ENCODE data around the gene OPCML.

Gene OPCML

GRCh38 chr11:132980670-132981069 lies 551.6 kb downstream of the OPCML start:
- no peaks in the 10 kb centered on the region for H3K27me3 ChIP-seq (ENCODE audit: insufficient read depth, low read depth)
- TF ChIP-seq, protein P1, sequence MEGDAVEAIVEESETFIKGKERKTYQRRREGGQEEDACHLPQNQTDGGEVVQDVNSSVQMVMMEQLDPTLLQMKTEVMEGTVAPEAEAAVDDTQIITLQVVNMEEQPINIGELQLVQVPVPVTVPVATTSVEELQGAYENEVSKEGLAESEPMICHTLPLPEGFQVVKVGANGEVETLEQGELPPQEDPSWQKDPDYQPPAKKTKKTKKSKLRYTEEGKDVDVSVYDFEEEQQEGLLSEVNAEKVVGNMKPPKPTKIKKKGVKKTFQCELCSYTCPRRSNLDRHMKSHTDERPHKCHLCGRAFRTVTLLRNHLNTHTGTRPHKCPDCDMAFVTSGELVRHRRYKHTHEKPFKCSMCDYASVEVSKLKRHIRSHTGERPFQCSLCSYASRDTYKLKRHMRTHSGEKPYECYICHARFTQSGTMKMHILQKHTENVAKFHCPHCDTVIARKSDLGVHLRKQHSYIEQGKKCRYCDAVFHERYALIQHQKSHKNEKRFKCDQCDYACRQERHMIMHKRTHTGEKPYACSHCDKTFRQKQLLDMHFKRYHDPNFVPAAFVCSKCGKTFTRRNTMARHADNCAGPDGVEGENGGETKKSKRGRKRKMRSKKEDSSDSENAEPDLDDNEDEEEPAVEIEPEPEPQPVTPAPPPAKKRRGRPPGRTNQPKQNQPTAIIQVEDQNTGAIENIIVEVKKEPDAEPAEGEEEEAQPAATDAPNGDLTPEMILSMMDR (conservative IDR thresholded peaks at IDR 0.05; ENCODE audit: low read depth, low read length): no peak
- no peaks in the 10 kb centered on the region for H3K36me3 ChIP-seq (ENCODE audit: insufficient read depth)
- H3K27ac ChIP-seq: no peak overlapping the region
- H4K20me1 ChIP-seq (ENCODE audit: insufficient read depth): no peaks in the 10 kb centered on the region
- no peak overlapping the region for H3K9ac ChIP-seq
- H3K4me2 ChIP-seq: no peak overlapping the region
- H3K4me3 ChIP-seq (IDR thresholded peaks at IDR 0.05; ENCODE audit: insufficient read depth, low read depth, low read length): no peak overlapping the region
- no peak overlapping the region for H2AFZ ChIP-seq (ENCODE audit: low read depth)
- H3K79me2 ChIP-seq (ENCODE audit: insufficient read depth, low read depth): no peaks in the 10 kb centered on the region
- H3K4me1 ChIP-seq (ENCODE audit: low read depth, poor library complexity, severe bottlenecking): no peaks in the 10 kb centered on the region

DNA sequence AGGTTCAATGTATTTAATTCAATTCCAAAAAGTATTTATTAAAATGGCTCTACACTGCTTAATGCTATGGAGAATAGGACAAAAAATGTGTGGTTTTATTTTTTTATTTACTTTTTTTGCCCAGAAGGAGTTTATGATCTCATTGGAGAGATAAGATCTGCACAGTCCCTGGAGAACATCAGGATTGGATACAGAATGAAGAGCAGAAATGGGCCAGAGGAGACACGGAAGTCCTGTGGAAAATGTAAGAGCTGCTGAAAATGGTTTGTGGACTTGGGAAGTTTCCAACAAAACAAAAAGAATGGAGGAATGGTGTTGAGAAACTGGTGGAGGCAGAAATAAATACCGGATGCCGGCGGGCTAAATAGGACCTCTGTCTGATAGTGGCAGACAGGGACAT lies 554.6 kb downstream of the OPCML start:
- H3K27me3 ChIP-seq (ENCODE audit: insufficient read depth, low read depth): no peaks in the 10 kb centered on the region
- H3K27ac ChIP-seq: no peak overlapping the region
- no peak overlapping the region for H2AFZ ChIP-seq (ENCODE audit: low read depth)
- H3K36me3 ChIP-seq (ENCODE audit: insufficient read depth): no peaks in the 10 kb centered on the region
- no peaks in the 10 kb centered on the region for H3K4me1 ChIP-seq (ENCODE audit: low read depth, poor library complexity, severe bottlenecking)
- TF ChIP-seq, protein P1 (conservative IDR thresholded peaks at IDR 0.05; ENCODE audit: low read depth, low read length): no peak
- no peak overlapping the region for H3K4me2 ChIP-seq
- no peaks in the 10 kb centered on the region for H4K20me1 ChIP-seq (ENCODE audit: insufficient read depth)
- H3K4me3 ChIP-seq (IDR thresholded peaks at IDR 0.05; ENCODE audit: insufficient read depth, low read depth, low read length): no peak overlapping the region
- no peak overlapping the region for H3K9ac ChIP-seq
- H3K79me2 ChIP-seq (ENCODE audit: insufficient read depth, low read depth): no peaks in the 10 kb centered on the region

DNA sequence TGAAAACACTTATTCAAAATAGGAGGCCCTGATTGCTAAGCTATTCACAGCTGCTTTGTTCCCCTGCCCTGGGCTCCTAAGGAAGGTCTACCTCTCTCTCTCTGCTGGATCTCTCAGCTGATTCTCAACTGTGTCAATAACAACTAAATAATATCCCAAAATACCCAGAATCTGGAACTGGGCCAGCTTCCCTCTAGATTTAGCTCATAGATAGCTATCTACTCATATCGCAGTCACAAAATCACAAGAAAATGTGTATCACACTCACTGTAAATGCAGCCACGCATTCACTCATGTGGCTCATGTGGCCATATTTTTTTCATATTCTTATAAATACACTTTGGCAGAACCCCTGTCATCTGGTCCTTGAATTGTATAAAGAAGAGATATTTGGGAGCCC lies 555.1 kb downstream of the OPCML start:
- Histone ChIP-seq H3K4me1 (ENCODE audit: low read depth, poor library complexity, severe bottlenecking) (no peaks in the 10 kb centered on the region), H3K4me3 (IDR thresholded peaks at IDR 0.05; ENCODE audit: insufficient read depth, low read depth, low read length) (no peak overlapping the region), H3K36me3 (ENCODE audit: insufficient read depth) (no peaks in the 10 kb centered on the region), H3K9ac (no peak overlapping the region), H4K20me1 (ENCODE audit: insufficient read depth) (no peaks in the 10 kb centered on the region), H3K27me3 (ENCODE audit: insufficient read depth, low read depth) (no peaks in the 10 kb centered on the region), H2AFZ (ENCODE audit: low read depth) (no peak overlapping the region), H3K79me2 (ENCODE audit: insufficient read depth, low read depth) (no peaks in the 10 kb centered on the region), H3K27ac (no peak overlapping the region), H3K4me2 (no peak overlapping the region)
- TF ChIP-seq, protein P1 (conservative IDR thresholded peaks at IDR 0.05; ENCODE audit: low read depth, low read length): no peak

GRCh38 chr11:132976115-132976514 lies 556.2 kb downstream of the OPCML start:
- no peak overlapping the region for H3K4me3 ChIP-seq (IDR thresholded peaks at IDR 0.05; ENCODE audit: insufficient read depth, low read depth, low read length)
- H4K20me1 ChIP-seq (ENCODE audit: insufficient read depth): no peaks in the 10 kb centered on the region
- H3K4me1 ChIP-seq (ENCODE audit: low read depth, poor library complexity, severe bottlenecking): no peaks in the 10 kb centered on the region
- no peak overlapping the region for H3K9ac ChIP-seq
- no peak overlapping the region for H3K27ac ChIP-seq
- H2AFZ ChIP-seq (ENCODE audit: low read depth): no peak overlapping the region
- TF ChIP-seq, protein P1 (conservative IDR thresholded peaks at IDR 0.05; ENCODE audit: low read depth, low read length): no peak
- H3K4me2 ChIP-seq: no peak overlapping the region
- H3K36me3 ChIP-seq (ENCODE audit: insufficient read depth): no peaks in the 10 kb centered on the region
- no peaks in the 10 kb centered on the region for H3K79me2 ChIP-seq (ENCODE audit: insufficient read depth, low read depth)
- no peaks in the 10 kb centered on the region for H3K27me3 ChIP-seq (ENCODE audit: insufficient read depth, low read depth)

Measured in KMS-11 (cell line).